SIG-M5 (cell line): ENCODE data around the gene PRAC2.

ENCODE experiments used
- DNase-seq: peaks from one replicate; lab custom pipeline; 2025; lab: John Stamatoyannopoulos, UW

PRAC2 gene

GRCh38 chr17:48734333-48735061 lies 11.5 kb downstream of the PRAC2 start:
- no peak for DNase-seq

- DNase-seq = no peak
Observed at GRCh38 chr17:48735062-48735351, 12.0 kb downstream of the PRAC2 start.

DNA sequence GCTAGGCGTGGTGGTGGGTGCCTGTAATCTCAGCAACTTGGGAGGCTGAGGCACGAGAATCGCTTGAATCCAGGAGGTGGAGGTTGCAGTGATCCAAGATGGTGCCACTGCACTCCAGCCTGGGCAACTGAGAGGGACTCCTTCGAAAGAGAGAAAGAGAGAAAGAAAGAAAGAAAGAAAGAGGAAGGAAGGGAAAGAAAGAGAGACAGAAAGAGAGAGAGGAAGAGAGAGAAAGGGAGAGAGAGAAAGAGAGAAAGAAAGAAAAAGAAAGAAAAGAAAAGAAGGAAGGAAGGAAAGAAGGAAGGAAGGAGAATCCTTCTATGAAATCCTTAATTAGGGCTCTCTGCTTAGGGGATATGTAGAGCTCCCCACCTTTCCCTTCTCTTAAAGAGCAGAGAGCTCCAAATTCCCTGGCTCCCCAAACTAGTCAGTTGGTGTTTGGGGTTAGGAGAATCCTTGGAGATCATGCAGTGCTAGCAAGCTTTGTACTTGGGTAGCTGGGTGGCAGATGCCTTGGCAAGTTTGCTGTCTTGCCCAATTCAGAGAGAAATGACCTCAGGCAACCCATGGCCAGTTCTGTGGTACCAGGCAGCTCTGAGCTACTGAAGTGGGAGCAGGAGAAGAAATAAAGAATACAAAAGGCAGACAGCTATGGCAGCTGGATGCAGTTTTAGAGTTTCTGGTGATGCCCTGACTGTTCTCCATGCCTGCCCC lies 14.5 kb downstream of the PRAC2 start:
- DNase-seq = no peak

DNA sequence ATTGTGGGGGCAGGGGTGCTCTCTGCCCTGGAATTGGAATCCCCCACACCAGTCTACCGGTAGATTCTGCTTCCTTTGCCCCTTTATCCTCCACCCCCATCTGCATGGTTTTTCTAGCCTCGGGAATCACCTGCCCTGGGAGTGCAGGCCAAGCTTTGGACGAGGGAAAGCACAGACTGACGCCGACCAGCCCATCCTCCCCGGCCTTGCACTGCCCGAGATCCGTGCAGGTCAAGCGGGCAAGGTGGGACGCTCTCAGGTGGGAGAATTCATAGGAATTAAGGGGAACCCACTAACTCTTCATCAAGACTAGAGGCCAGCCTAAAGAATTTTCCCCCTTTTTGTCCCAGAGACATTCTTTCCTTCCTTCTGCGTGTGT lies 15.4 kb downstream of the PRAC2 start:
- no peak for DNase-seq

DNA sequence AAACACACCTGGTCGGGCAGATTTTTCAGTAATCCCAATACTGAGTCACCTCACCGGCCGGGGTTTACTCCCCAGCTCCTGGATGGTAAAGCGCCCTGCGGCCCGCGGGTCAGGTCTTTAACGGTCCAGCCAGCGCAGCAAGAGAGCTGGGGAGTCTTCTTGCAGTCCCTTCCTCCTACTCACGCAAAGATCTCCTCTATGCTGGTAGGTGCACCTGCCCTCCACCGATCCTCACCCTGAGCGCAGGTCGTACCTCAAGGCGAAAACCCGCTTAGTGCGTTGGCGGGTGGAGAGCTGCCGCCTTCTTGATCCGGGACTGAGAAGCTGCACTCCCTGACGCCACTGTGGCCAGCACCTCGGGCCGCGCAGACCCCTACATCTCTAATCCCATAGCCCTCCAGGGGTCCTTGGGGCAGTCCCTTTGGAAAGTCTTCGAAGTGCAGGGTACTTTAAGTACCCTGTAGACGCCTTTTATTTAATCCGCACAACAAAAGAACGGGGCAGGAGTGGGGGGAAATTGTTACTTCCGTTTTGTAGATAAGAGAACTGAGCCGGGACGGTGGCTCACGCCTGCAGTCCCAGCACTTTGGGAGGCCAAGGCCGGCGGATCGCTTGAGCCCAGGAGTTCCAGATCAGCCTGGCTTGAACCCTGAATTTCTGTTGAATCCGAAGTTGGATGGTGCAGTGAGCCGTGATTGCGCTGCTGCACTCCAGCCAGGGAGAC lies 16.0 kb downstream of the PRAC2 start:
- no peak for DNase-seq

DNA sequence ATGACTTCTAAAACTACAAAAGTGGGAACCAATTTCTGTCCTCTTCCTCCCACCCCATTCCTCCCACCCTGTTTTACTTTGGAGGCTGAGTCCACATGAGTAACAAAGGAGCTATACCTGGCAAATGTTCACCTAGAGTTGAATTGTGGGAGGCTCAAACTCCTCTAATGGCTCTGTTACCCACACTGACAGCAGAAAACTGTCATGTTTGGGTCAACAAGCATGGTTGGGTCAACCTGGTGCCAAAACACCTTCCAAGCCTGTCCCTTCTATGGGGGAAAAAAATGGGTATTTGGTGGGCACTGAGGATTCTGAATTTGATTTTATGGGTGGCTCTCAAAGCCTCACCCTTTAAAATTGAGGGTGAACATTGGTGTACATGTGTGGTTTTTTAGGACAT lies 17.6 kb downstream of the PRAC2 start:
- no peak for DNase-seq

GRCh38 chr17:48745381-48746275 lies 22.6 kb downstream of the PRAC2 start:
- DNase-seq = no peak

DNA sequence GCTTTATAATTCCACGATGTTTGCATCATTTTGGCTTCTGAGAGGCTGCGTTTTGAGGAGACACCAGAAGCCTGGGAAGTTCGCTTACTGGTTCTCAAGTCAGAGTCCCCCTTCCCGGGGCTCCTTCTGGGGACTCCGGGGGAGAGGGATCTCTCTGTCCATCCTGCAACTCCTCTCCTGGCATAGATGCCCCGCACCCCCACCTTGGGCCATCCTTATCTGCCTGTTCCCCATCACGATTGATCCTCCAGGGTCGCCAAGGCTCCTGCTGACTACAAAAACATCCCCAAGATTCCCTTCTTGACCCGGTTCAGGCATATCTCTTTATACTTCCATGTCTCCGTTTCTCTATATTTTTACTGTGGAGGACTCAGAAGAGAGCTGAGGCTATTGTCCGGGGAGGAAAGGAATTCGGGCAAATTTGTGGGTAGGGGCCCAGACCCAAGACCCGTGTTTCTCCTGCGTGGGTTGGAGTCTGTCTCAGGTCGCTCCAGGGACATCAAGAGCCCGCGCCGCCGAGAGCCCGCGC lies 24.0 kb downstream of the PRAC2 start:
- DNase-seq = no peak

- DNase-seq = no peak
Observed at GRCh38 chr17:48747445-48748363, 24.7 kb downstream of the PRAC2 start.

- DNase-seq = no peak
Observed at GRCh38 chr17:48748718-48749566, 26.0 kb downstream of the PRAC2 start.

DNA sequence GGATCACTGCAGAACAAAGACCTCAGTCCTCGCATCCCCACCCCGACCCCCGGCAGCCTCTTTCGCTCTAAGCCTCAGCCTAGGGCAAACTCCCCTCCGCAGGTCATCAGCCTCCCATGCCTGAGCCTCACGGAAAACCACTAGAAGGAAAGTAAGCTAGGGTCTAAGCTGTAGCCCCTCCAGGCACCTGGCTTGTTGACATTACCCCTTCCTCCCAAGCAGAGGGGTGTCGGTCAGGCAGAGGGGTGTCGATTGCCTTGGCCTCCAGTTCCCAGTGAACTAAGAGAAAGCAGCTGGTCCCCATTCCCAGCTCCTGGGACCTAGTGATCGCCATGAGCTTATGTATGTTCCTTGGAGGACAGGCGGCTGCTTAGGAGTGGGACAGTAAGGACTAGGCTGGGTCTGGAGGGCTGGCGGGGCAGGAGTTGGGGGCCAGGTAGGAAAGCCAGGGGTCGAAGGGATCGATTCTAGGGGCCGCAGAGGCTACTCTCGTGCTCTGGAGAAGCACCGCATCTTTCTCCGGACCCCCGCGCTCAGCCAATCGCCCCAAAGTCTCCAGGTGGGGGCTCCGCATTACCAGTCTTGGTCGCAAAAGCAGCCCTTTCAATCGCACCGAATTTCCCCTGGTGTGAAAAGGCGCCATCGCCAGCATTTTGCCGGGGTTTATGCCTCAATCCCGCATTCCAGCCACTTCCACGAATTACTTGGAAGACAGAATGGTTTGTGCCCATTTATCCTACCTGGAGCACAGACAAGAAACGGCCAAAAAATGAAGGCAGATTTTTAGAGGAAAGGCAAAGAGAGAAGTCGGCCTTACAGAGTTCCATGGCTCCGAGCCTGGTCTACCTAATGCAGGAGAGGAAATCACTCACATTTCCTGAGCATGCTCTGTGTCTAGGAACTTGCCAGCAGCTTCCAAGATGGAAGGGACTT lies 26.9 kb downstream of the PRAC2 start:
- no peak for DNase-seq

DNA sequence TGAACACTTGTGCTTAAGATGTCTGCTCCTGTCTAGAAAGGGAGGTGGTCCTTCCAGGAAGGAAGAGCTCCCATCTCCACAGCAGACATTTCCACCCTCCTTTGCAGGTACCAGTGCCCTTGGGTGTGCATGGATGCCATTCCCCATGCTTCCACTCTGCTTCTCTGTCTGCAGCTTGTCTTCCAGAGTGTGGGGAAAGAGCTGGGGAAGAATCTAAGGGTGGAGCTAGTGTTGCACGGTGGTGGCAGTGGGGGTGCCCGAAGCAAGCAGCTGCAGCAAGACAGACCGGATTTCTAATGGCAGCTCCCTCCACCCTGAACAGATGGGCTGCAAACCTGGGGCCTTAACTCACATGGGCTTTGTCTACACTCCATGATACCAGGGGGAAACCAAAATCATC lies 28.2 kb downstream of the PRAC2 start:
- DNase-seq = no peak

DNA sequence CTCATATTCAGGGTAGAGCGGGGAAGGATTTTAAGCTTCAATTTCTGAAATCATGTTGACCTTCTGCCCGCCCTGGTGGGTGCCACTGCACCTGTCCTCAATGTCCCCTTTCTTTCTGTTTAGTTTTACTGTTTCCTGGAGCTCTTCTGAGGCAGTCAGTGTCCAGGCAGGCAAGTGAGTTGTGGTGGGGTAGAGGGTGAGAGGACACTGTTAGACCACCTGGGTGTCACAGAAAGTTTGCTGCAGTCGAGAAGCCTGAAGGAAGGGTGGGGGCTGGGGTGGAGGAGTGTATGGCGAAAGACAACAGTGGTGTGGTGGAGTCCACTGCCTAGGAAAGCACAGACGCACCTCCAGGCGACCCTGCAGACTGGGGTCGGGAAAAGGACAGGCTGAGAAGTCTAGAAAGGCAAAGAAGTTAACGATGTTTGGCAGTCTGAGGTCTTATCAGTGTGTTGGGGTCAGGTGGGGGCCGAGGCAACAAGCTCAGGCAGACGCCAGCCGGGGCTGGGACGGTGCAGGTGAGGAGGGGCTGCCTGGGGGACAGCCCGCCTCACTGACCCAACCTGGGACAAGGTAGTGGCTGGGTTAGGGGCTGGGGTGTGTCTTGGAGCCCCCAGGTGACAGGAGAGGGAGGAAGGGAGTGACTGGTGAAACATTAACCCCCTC lies 28.9 kb downstream of the PRAC2 start:
- no peak for DNase-seq

GRCh38 chr17:48752399-48753288 lies 29.7 kb downstream of the PRAC2 start:
- no peak for DNase-seq

DNA sequence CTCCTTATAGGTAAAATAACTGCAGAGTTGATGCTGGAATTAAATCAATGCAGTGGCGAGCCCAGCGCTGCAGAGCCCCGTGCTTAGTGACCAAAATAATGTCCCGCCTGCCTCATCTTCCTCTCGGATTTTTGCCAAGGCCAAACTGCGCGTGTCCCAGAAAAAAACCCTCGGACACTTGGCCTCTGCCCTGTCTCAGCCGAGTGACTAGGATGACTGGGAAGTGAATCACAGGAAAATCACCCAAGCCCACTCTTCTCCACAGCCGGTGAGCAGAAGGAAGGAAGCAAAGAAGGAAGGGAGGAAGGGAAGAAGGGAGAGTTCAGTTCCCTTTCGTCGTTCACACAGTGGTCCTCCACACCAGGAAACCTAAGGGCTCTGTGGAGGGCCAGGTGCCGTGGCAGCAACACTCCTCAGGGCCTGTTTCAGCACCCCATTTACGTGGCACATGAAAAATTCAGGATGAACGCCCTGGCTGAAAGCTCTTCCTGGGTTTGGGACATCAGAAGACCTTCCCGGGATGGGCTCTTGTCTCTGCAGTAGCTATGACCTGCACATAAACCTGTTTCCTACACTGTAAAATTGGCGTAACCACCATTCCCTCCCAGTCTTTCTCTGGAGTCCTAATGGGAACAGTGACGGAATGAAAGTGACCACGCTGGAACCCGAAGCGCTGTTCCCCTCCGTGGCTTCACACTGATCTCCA lies 31.0 kb downstream of the PRAC2 start:
- DNase-seq = no peak

- DNase-seq = no peak
Observed at GRCh38 chr17:48754500-48755261, 31.7 kb downstream of the PRAC2 start.
